ENCODE results near the gene ENOPH1.

DNA sequence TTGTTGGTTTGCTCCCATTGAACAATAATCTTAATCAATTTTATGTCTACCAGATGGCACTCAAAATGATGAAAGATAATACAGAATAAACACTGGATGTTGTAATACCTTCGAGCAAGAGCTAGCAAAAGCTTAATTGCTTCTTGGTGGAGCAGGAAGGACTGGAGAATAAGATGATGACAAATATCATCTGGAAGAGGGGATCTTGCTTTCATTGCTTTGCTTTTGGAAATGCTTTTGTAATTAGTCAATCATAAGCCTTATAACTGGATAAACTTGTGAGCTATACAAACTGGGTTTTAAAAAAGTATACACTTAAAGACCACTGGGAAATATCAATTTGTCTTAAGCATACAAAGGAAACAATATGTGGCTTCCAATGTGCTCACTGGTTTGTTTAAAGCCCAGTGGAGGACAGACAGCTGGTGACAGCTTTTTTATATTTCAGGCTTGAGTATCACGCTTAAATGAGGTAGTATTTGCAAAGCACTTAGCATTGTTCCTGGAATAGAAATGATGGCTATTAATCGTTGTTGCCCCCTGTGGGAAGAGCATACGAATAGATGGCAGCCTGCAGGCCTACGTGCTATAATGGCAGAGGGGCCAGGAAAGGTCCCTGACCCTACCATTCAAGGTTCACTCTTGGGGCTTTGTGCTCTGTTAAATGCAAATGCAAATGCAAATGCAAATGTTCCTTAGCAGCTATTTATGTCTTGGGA is 70.2 kb downstream of the ENOPH1 start:
- TF ChIP-seq, protein P1, sequence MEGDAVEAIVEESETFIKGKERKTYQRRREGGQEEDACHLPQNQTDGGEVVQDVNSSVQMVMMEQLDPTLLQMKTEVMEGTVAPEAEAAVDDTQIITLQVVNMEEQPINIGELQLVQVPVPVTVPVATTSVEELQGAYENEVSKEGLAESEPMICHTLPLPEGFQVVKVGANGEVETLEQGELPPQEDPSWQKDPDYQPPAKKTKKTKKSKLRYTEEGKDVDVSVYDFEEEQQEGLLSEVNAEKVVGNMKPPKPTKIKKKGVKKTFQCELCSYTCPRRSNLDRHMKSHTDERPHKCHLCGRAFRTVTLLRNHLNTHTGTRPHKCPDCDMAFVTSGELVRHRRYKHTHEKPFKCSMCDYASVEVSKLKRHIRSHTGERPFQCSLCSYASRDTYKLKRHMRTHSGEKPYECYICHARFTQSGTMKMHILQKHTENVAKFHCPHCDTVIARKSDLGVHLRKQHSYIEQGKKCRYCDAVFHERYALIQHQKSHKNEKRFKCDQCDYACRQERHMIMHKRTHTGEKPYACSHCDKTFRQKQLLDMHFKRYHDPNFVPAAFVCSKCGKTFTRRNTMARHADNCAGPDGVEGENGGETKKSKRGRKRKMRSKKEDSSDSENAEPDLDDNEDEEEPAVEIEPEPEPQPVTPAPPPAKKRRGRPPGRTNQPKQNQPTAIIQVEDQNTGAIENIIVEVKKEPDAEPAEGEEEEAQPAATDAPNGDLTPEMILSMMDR (IDR thresholded peaks at IDR 0.05; ENCODE audit: poor library complexity, severe bottlenecking): peak; percentile 18
- TF ChIP-seq POLR2AphosphoS5 (IDR thresholded peaks at IDR 0.05): peak; percentile 22
- TF ChIP-seq EP300 (conservative IDR thresholded peaks at IDR 0.05; ENCODE audit: poor library complexity, severe bottlenecking): no peak
- TF ChIP-seq SMC3 (conservative IDR thresholded peaks at IDR 0.05; ENCODE audit: poor library complexity): no peak
- no peak for TF ChIP-seq EZH2 (IDR thresholded peaks at IDR 0.05; ENCODE audit: borderline replicate concordance, insufficient read depth, low read length, poor library complexity, severe bottlenecking)
- TF ChIP-seq TAF1 (IDR thresholded peaks at IDR 0.05; ENCODE audit: low read depth): no peak
